ENCODE results near the gene ZDBF2.
"Not testable (repeated sequence)": the region's sequence is repeated elsewhere in the genome, so short reads cannot be mapped to it uniquely, and the experiment has no call there.

The ZDBF2 gene

GRCh38 chr2:206274434-206275311, at the start of gene ZDBF2:
TSS of gene ZDBF2 (plus strand) at chr2:206274663. CDS start at chr2:206281850, 7,187 bp downstream.
- DNase-seq, result peak; percentile 49

DNA sequence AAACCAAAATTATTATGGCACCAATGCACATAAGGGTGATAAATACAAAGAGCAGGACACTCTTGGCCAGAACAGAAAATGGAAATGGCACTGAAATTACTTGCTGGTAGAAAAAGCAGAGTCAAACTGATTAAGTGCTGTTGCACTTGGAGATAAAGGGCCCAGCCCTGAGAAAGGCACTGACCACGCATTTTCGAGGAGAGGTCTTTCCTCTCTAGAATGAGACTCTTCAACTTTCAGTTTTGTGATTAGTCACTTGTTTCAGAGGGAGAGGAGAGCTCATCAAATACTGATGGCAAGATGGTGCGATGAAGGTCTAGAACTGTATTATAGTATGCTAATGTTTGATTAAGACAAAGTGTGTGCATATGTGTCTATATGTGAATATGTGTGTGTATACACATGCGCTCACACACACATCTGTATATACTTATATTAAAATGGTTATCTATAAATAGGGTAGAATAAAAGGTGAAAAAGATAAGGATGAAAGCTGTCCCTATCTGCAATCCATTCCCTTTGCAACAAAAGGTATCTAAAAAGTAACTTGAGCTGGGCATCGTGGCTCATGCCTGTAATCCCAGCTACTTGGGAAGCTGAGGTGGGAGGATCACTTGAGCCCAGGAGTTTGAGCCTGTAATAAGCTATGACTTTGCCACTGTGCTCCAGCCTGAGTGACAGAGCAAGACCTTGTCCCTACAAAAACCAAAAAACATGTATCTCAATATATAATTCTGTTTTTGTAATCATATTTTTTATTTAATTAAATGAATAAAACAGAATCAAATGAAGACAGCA, 48.8 kb upstream of the ZDBF2 start:
- DNase-seq, result no peak

GRCh38 chr2:206228636-206229035, 45.8 kb upstream of the ZDBF2 start:
- DNase-seq, result not testable (repeated sequence)

GRCh38 chr2:206229642-206230041, 44.8 kb upstream of the ZDBF2 start:
- no peak for DNase-seq

DNA sequence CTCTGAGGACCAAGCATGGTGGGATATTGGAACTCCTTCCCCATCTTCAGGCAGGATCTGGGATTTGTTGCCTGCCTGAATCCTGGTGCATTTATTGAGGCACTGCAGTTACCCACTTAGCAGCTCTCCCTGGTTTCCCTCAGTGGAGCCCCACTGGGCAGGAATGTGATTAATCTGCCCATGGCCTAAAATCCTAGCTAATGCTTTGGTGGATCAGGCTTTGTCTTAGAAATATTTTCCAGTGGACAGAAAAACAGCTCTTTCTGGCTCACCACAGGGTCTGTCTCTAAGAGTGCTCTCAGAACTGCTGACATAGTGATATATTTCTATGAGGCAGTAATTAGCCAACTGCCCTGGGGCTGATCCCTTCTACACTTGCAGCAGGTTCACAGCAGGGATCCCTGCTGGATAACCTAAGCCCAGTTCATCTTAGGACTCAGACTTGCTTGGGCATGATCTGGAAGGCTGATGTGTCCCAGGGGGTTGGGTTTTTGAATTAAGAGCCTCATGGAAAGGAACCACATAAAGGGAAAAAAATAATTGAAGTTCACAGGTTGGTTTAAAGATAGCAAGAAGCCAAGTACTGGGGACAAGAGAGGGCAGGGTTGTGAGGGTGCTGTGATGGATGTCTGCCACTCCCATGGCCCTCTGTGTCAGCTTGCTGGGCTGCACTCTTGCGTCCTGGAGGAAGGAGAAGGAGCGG, 44.3 kb upstream of the ZDBF2 start:
- peak; percentile 5 for DNase-seq

DNA sequence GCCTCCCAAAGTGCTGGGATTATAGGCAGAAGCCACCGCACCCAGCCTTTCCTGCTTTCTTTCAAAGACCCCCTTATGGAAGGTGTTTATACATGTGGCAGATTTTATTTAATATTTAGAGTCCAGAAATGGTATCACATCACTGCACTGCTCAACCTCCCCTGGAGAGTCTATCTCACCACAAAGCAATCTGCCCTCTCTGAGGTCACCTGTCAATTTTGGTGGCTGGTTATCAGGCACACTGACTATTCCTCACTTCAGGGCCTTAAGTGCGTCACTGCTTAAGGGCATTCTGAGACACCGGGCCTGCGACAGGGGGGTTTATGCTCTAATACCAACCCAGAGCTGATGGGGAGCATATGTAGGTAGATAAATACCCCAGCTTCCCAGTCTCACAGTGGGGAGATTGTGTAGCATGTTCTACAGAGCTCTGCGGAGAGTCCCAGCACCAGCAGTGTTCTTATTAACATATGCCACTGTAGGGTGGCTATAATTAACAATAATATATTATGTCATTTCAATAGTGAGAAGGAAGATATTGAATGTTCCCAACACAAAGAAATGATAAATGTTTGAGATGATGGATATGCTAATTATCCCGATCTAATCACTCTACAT, 42.7 kb upstream of the ZDBF2 start:
- no peak for DNase-seq

- no peak for DNase-seq
Observed at GRCh38 chr2:206232287-206233035, 42.0 kb upstream of the ZDBF2 start.

DNA sequence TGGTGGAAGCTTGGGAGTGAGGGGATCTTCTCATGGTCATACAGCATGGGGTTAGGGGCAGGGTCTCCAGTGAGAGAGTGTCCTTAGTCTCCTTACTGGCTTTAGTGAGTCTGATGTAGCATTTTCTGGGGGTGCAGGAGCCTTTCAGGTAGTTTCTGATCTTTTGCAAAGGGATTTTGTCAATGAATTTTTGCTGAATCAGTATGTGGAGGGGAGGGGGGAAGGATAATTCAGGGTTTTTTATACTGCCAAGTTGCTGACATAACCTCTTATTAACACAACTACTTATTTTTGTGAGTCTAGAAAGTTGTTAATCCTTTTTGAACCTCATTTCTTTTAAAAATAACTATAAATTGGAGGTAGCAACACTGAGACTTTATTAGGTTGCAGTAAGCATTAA, 35.3 kb upstream of the ZDBF2 start:
- no peak for DNase-seq

DNA sequence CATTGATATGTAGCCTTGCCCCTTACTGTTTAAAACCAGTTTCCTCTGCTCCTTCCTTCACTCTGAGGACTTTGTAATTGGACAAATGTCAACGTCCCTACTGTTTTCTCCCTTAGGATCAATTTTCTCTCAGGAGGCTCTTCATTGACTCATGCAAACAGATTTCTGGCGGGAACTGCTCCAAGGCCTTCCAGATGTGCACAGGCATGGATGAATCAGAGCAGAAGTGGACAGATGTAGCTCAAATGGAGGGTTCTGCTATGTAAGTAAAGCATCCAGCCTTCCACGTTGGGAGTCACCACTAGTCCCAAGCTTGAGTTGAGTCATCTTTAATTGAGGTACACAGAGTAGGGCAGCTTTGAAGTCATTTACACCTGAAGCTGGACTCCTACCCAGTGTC, 34.1 kb upstream of the ZDBF2 start:
- DNase-seq, result no peak

GRCh38 chr2:206241736-206242135, 32.7 kb upstream of the ZDBF2 start:
- DNase-seq, result no peak

DNA sequence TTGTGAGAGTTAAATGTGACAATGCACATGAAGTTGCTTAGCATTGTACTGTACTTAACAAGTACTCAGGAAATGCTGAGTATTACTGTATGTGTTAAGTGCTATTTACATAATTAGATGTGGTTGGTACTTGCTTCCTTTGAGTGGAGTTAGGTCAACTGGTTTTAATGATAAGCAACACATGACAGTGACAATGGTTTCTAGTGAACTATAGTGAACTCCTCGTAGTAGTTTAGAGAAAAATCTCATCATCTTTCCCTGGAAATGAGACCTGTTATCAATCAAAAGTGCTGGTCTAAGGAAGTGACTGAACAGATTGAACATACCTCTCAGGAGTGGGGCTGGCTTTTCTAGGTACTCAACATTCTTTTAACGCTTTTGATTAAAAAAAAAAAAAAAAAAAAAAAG, 29.2 kb upstream of the ZDBF2 start:
- DNase-seq, result no peak

GRCh38 chr2:206250041-206250897, 24.2 kb upstream of the ZDBF2 start:
- DNase-seq, result peak; percentile 27

- DNase-seq, result no peak
Observed at GRCh38 chr2:206253125-206253776, 21.2 kb upstream of the ZDBF2 start.

GRCh38 chr2:206253777-206254166, 20.7 kb upstream of the ZDBF2 start:
- no peak for DNase-seq

DNA sequence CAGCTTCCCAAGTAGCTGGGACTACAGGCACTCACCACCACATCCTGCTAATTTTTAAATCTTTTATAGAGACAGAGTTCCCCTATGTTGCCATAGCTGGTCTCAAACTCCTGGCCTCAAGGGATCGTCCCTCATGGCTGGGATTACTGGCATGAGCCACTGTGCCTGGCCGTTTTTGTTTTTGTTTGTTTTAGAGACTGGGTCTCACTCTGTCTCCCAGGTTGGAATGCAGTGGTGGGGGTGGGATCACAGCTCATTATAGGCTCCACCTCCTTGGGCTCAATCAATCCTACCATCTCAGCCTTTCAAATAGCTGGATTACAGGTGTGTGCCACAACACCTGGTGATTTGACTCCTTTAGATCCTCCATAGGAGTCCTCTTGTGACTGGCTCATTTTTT, 19.5 kb upstream of the ZDBF2 start:
- no peak for DNase-seq

DNA sequence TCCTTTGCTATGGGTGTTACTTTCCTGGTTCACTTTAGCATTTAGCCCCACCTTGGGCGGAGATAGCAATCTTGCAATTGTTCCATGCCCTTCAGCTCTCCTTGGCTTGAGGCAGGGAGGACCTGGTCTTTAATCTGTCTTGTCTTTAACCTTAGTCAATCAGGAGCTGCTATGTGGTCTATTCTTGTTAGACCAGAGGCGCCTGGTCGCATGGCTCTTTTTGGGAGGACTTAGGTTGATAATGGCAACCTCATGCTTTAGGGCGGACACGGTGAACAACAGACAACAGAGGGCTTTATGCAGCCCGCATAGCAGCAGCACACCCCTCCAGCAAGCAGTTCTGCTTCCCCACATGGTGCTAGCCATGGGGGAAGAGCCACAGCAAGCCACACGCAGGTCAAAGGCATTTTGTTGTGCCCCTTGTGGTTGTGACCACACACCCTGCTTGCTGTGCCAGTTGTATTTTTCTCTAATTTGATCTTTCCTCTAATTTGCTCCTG, 17.7 kb upstream of the ZDBF2 start:
- DNase-seq, result no peak

DNA sequence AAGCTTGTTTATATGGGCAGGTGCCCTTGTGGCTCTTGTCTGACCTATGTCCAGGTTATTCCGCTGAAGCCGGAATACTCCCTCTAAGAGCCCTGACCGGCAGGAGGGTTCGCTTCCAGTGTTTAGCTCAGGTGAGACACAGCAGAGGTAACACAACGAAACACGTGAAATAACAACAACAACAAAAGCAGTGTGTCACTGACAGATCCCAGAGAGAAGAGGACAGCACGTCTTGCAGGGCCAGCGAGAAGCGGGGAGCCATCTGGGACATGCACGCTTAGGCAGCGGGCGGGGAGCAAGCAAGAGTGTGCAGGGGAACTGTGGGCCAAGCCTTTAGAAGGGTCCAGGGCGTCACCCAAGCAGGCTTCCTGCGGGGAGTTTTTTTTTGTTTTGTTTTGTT, 17.1 kb upstream of the ZDBF2 start:
- no peak for DNase-seq

- no peak for DNase-seq
Observed at GRCh38 chr2:206257861-206258260, 16.6 kb upstream of the ZDBF2 start.

DNA sequence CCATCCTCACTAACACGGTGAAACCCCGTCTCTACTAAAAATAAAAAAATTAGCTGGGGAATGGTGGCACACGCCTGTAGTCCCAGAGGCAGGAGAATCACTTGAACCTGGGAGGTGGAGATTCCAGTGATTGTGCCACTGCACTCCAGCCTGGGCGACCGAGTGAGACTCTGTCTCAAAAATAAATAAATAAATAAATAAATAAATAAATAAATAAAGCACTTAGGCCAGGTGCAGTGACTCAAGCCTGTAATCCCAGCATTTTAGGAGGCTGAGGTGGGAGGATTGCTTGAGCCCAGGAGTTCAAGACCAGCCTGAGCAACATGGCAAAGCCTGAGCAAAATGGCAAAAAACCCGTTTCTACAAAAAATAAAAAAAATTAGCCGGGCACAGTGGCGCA, 15.8 kb upstream of the ZDBF2 start:
- DNase-seq, result not testable (repeated sequence)
